SJCRH30 (cell line): ENCODE data around the gene KLHL22. TPM values are rescaled to one million over a fixed set of nuclear protein-coding genes. Genes with fewer than 3 reads are reported as not detected.
"Not testable (repeated sequence)": the region's sequence is repeated elsewhere in the genome, so short reads cannot be mapped to it uniquely, and the experiment has no call there.

ENCODE experiments used
- DNase-seq, 2 experiments: peaks; one replicate each; pipeline ENCODE4 v3.0.0-alpha.2; 2015 to 2020
- H3K27ac ChIP-seq: fragments of 250-450 bp; sonication (Bioruptor Pico); 2 replicates; pipeline ENCODE4 v1.5.1; 2020; ENCODE audit warnings: mild to moderate bottlenecking, moderate library complexity
- H3K27me3 ChIP-seq: fragments of 250-450 bp; sonication (Bioruptor Pico); 2 replicates; pipeline ENCODE4 v1.5.1; 2020; ENCODE audit warnings: mild to moderate bottlenecking, moderate library complexity
- H3K36me3 ChIP-seq: fragments of 250-450 bp; sonication (Bioruptor Pico); 2 replicates; pipeline ENCODE4 v1.5.1; 2020; ENCODE audit warnings: mild to moderate bottlenecking, moderate library complexity
- H3K4me1 ChIP-seq: fragments of 250-450 bp; sonication (Bioruptor Pico); 2 replicates; pipeline ENCODE4 v1.5.1; 2020; ENCODE audit warnings: mild to moderate bottlenecking, moderate library complexity
- H3K4me3 ChIP-seq: fragments of 250-450 bp; sonication (Bioruptor Pico); 2 replicates; pipeline ENCODE4 v1.5.1; 2020; ENCODE audit warnings: mild to moderate bottlenecking, moderate library complexity
- H3K9me3 ChIP-seq: fragments of 250-450 bp; sonication (Bioruptor Pico); replicated peaks from 2 replicates; pipeline ENCODE4 v1.5.1; 2020; ENCODE audit warnings: mild to moderate bottlenecking, moderate library complexity
- total RNA-seq: library from RNA; depleted of rRNA; stranded (reverse); fragments of >200 nt; shearing (Covaris generic); gene quantifications from 2 replicates; pipeline ENCODE4 v1.2.3, GENCODE V29; 2014

The KLHL22 gene
- total RNA-seq, 1 experiment from 2014 or later: 12.2 TPM

- peaks cover 6% of the 10 kb centered on the region; the same call in 1 of the 2 replicates for H3K36me3 ChIP-seq
- H3K9me3 ChIP-seq: no peaks in the 10 kb centered on the region
- DNase-seq: no peak
- no peaks in the 10 kb centered on the region for H3K27me3 ChIP-seq
- no peak overlapping the region for H3K27ac ChIP-seq
- H3K4me3 ChIP-seq: no peak overlapping the region
- no peaks in the 10 kb centered on the region for H3K4me1 ChIP-seq
These were observed 94.8 kb downstream of the KLHL22 start for GRCh38 chr22:20400606-20401375.

- H3K4me3 ChIP-seq: no peak overlapping the region
- peaks cover 4% of the 10 kb centered on the region; the same call in 1 of the 2 replicates for H3K36me3 ChIP-seq
- H3K27me3 ChIP-seq: no peaks in the 10 kb centered on the region
- no peaks in the 10 kb centered on the region for H3K9me3 ChIP-seq
- no peak for DNase-seq
- H3K27ac ChIP-seq: no peak overlapping the region
- H3K4me1 ChIP-seq: 0 out of 2 replicates have a peak, but pooled peaks cover under 1% of the 10 kb centered on the region
These were observed 95.6 kb downstream of the KLHL22 start for GRCh38 chr22:20399866-20400605.

- Histone ChIP-seq H3K4me3 (no peak overlapping the region), H3K27ac (no peak overlapping the region), H3K9me3 (no peaks in the 10 kb centered on the region), H3K4me1 (0 out of 2 replicates have a peak, but pooled peaks cover 3% of the 10 kb centered on the region), H3K36me3 (0 out of 2 replicates have a peak, but pooled peaks cover 3% of the 10 kb centered on the region), H3K27me3 (no peaks in the 10 kb centered on the region)
- DNase-seq: no peak
These were observed 97.2 kb downstream of the KLHL22 start for GRCh38 chr22:20398420-20398819.

GRCh38 chr22:20397498-20397897 is 98.1 kb downstream of the KLHL22 start:
- Histone ChIP-seq H3K27ac (no peak overlapping the region), H3K36me3 (0 out of 2 replicates have a peak, but pooled peaks cover 3% of the 10 kb centered on the region), H3K4me3 (no peak overlapping the region), H3K27me3 (no peaks in the 10 kb centered on the region), H3K4me1 (0 out of 2 replicates have a peak, but pooled peaks cover 3% of the 10 kb centered on the region), H3K9me3 (no peaks in the 10 kb centered on the region)
- DNase-seq: no peak

DNA sequence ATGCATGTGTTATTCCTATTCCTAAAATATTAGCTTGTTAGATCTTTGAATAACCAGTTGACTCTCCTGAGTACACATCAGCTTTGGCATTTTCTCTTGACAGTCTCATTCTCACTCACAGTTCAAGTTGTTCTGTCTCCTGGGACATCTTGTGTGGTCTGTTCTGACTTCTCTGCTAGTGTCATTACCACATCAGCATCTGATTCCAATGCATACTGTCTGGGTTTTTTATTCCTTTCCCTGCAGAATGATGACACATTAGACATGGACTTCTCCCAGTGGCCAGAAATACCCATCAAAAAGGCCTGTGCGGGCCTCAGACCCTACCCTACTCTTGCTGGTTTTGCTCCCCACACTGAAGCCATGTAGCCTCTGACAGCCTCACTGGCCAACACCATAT is 99.0 kb downstream of the KLHL22 start:
- Histone ChIP-seq H3K27ac (no peak overlapping the region), H3K4me3 (no peak overlapping the region), H3K9me3 (no peaks in the 10 kb centered on the region), H3K27me3 (no peaks in the 10 kb centered on the region), H3K4me1 (0 out of 2 replicates have a peak, but pooled peaks cover 3% of the 10 kb centered on the region), H3K36me3 (0 out of 2 replicates have a peak, but pooled peaks cover 3% of the 10 kb centered on the region)
- DNase-seq: peak; percentile 24 to 42

DNA sequence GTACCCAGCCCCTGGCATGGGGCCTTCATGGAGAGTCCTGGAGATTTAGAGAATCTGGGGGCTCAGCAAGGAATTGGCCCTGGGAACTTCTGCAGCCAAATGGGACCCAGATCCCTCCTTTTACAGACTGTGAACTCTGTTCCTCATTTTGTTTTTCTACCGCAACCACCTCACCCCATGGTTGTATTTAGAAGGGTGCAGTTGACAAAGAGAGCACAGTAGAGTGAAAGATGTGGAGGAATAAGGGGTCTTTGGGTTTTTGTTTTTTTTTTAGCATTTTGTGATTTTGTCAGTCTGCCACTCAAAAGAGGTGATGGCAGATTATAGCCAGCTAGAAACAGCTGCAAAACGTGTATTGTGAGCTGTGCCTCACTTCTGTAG is 99.7 kb downstream of the KLHL22 start:
- 0 out of 2 replicates have a peak, but pooled peaks cover 3% of the 10 kb centered on the region for H3K36me3 ChIP-seq
- H3K9me3 ChIP-seq: no peaks in the 10 kb centered on the region
- 0 out of 2 replicates have a peak, but pooled peaks cover 3% of the 10 kb centered on the region for H3K4me1 ChIP-seq
- H3K4me3 ChIP-seq: no peak overlapping the region
- no peak for DNase-seq
- H3K27me3 ChIP-seq: no peaks in the 10 kb centered on the region
- no peak overlapping the region for H3K27ac ChIP-seq

DNA sequence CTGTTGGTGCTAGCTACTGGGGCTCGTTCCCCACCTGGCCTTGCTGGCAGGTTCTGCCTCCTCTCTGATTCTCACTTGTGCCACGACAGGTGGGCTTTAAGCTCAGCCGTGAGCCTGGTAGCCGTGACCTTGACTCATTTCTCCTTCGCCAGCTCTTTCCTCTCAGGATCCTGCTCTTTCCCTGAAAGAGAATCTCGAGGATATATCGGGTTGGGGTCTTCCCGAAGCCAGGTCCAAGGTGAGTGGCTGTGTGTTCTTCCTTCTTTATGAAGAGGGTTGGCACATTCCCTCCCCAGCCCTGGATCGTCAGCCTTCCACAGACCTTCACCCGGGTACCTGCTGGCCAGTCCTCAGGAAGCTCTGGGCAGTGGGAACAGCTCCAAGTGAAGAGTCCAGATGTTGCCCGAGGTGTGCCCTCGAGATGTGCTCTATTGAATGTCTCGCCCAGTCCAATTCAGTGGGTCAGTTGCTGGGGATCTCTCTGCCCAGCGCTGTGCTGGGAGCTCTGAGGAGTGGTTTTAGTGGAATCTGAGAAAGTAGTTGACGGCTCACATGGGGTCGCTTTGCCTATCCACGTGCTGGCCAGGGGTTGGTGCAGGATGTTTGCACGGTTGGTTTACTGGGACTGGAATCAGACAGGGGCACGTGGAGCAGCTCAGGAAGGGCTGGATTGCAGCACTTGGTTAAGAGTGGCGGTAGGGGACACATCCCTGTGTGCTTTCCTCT is 100.3 kb downstream of the KLHL22 start:
- no peak for DNase-seq
- Histone ChIP-seq H3K4me1 (0 out of 2 replicates have a peak, but pooled peaks cover 3% of the 10 kb centered on the region), H3K4me3 (peak overlapping the region; percentile 73), H3K27me3 (no peaks in the 10 kb centered on the region), H3K36me3 (no peaks in the 10 kb centered on the region), H3K9me3 (no peaks in the 10 kb centered on the region), H3K27ac (no peak overlapping the region)

DNA sequence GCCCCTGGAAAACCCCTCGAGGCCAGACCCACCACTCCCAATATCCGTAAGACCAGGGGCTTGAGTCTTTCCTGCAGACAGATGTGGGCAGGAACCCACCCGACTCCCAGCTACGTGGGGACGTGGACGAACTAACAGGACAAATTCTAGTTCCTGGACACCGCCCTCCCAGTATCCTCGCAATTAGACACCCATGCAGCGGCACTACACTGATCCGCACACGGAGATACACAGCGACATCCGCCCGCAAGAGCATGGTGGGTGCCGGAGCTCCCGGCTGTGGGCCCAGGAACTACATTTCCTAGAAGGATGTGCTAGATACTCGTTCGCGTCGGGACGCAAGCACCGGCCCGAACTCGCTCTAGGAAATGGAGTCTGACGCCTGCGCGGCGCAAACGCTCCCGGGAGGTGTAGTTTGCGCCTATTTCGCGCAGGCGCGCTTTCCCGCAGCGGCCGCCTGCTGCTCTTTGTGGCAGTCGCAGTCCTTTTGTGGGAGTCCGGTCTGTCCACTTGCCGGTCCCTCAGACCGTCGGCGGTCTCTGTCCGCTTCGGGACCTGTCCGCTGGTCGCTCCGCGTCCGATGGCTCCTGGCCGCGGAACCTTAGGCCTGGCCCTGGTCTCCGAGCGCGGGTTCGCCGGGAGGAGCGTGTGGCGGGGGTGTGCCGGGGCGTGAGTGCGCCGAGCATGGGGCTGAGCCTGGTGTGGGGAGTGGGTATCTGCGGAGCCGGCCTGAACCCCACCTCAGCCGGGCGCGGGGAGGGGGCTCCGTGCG is 101.7 kb downstream of the KLHL22 start, which contains the start of gene ZNF74:
Gene ZNF74 (plus strand): TSS at position 447 of the 772 bp plus-strand sequence. CDS start 478 bp downstream, outside the sequence.
- Histone ChIP-seq H3K27me3 (no peaks in the 10 kb centered on the region), H3K36me3 (no peaks in the 10 kb centered on the region), H3K4me1 (0 out of 2 replicates have a peak, but pooled peaks cover 3% of the 10 kb centered on the region), H3K27ac (peak within 1 kb of the TSS; percentile 55), H3K4me3 (peak within 1 kb of the TSS; percentile 73), H3K9me3 (no peaks in the 10 kb centered on the region)
- peak; percentile 91 to 94 for DNase-seq

DNA sequence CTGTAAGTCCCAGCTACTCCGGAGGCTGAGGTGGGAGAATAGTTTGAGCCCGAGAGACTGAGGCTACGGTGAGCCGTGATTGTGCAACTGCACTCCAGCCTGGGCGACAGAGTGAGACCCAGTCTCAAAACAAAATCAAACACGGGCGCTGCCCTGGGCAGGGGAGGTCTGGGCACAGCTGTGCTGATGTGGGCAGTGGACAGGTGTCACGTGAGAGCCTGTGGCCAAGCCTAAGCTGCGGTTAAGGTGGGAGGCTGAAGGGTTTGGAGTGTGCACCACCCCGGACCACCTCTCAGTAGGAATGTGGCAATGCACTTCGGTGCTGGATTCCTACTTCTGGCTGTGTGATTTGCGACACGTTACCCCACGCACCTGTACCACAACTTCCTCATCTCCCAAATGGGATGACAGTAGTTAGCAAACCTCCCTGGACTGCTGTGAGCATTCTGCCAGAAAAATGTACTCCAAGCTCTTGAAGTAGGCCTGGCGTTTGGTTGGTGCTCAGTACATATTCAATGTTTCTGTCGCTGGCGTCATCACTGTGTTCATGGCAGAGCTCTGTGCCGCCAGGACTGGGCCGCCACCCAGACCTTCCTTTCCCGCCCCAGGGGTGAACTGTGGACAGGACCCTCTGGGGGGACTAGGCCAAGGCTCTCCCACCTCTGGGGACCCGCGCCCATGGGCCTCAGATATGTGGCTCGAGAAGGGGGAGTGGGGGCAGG is 102.5 kb downstream of the KLHL22 start:
- DNase-seq: no peak
- H3K27ac ChIP-seq: peak overlapping the region; percentile 55

DNA sequence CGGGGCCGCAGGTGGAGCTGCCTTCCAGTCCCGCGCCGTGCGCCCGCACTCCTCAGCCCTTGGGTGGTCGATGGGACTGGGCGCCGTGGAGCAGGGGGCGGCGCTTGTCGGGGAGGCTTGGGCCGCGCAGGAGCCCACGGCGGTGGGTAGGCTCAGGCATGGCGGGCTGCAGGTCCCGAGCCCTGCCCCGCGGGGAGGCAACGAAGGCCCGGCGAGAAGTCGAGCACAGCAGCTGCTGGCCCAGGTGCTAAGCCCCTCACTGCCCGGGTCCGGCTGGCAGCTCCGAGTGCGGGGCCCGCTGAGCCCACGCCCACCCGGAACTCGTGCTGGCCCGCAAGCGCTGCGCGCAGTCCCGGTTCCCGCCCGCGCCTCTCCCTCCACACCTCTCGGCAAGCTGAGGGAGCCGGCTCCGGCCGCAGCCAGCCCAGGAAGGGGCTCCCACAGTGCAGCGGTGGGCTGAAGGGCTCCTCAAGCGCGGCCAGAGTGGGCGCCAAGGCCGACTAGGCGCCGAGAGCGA is 103.2 kb downstream of the KLHL22 start:
- not testable (repeated sequence) for H3K36me3 ChIP-seq, H3K4me3 ChIP-seq, DNase-seq, H3K4me1 ChIP-seq, H3K27me3 ChIP-seq, H3K27ac ChIP-seq, H3K9me3 ChIP-seq

More for the DNA sequence above, 102.5 kb downstream of the KLHL22 start:
- Histone ChIP-seq H3K9me3 (no peaks in the 10 kb centered on the region), H3K4me1 (0 out of 2 replicates have a peak, but pooled peaks cover 3% of the 10 kb centered on the region), H3K36me3 (no peaks in the 10 kb centered on the region), H3K4me3 (peak overlapping the region; percentile 73), H3K27me3 (no peaks in the 10 kb centered on the region)
